Central memory CD8-positive, alpha-beta T cell (primary cell): Measurements from ENCODE around the gene EMC9.
A peak's percentile ranks its signal among the peaks of the same experiment; 100 is the strongest.

Experiments
- ATAC-seq: fragments of 150-1000 bp; cut with Tn5 transposase; replicated peaks from 2 replicates; pipeline ENCODE4 v1.10.0; 2022; ENCODE audit warnings: mild to moderate bottlenecking, moderate FRiP score, moderate number of reproducible peaks; ENCODE audit not compliant: poor library complexity, severe bottlenecking; ENCODE audit errors: extremely low read depth
- DNase-seq, 2 donors: peaks; one replicate each; pipeline ENCODE4 v3.0.0; 2021; ENCODE audit warnings: low spot score in 2 of 2
- H3K27ac Mint-ChIP-seq: one replicate; pipeline ENCODE4 v1.8.0; 2022; ENCODE audit warnings: low read depth, mild to moderate bottlenecking, moderate library complexity, mixed read lengths
- H3K27me3 Mint-ChIP-seq: one replicate; pipeline ENCODE4 v1.8.0; 2022; ENCODE audit warnings: mixed read lengths
- H3K36me3 Mint-ChIP-seq: one replicate; pipeline ENCODE4 v1.8.0; 2022; ENCODE audit warnings: mild to moderate bottlenecking, moderate library complexity, mixed read lengths; ENCODE audit not compliant: insufficient read depth
- H3K4me1 Mint-ChIP-seq: one replicate; pipeline ENCODE4 v1.8.0; 2022; ENCODE audit warnings: mixed read lengths
- H3K4me3 Mint-ChIP-seq: one replicate; pipeline ENCODE4 v1.8.0; 2022; ENCODE audit warnings: mild to moderate bottlenecking, moderate library complexity, mixed read lengths
- H3K9me3 Mint-ChIP-seq: one replicate; pipeline ENCODE4 v1.8.0; 2022; ENCODE audit warnings: mixed read lengths

EMC9 gene

GRCh38 chr14:24143511-24143910 is 2.1 kb upstream of the EMC9 start:
- Mint-ChIP-seq H3K36me3 (peaks cover 22% of the 10 kb centered on the region), H3K4me1 (peaks cover 57% of the 10 kb centered on the region), H3K27ac (no peak overlapping the region), H3K4me3 (peak overlapping the region; percentile 4), H3K27me3 (no peaks in the 10 kb centered on the region), H3K9me3 (no peaks in the 10 kb centered on the region)
- no peak for ATAC-seq
- DNase-seq, result no peak

- H3K36me3 Mint-ChIP-seq, result peaks cover 17% of the 10 kb centered on the region
- DNase-seq (no peak), ATAC-seq (no peak)
- peaks cover 50% of the 10 kb centered on the region for H3K4me1 Mint-ChIP-seq
- peak overlapping the region; percentile 24 for H3K27ac Mint-ChIP-seq
- peak overlapping the region; percentile 73 for H3K4me3 Mint-ChIP-seq
- H3K9me3 Mint-ChIP-seq, result no peaks in the 10 kb centered on the region
- H3K27me3 Mint-ChIP-seq, result no peaks in the 10 kb centered on the region
Observed at GRCh38 chr14:24139272-24139934, 2.0 kb downstream of the EMC9 start.

- H3K4me3 Mint-ChIP-seq, result peak overlapping the region; percentile 73
- no peaks in the 10 kb centered on the region for H3K27me3 Mint-ChIP-seq
- ATAC-seq (no peak), DNase-seq (no peak)
- peaks cover 45% of the 10 kb centered on the region for H3K4me1 Mint-ChIP-seq
- peaks cover 17% of the 10 kb centered on the region for H3K36me3 Mint-ChIP-seq
- no peaks in the 10 kb centered on the region for H3K9me3 Mint-ChIP-seq
- peak overlapping the region; percentile 24 for H3K27ac Mint-ChIP-seq
Observed at GRCh38 chr14:24138396-24139271, 2.8 kb downstream of the EMC9 start.

GRCh38 chr14:24137529-24138395 is 3.6 kb downstream of the EMC9 start:
- no peak for DNase-seq
- Mint-ChIP-seq H3K36me3 (peaks cover 17% of the 10 kb centered on the region), H3K4me3 (peak overlapping the region; percentile 90)

GRCh38 chr14:24136684-24137528 is 4.5 kb downstream of the EMC9 start:
- DNase-seq, result no peak
- peaks cover 15% of the 10 kb centered on the region for H3K36me3 Mint-ChIP-seq
- peak overlapping the region; percentile 79 for H3K27ac Mint-ChIP-seq
- no peaks in the 10 kb centered on the region for H3K9me3 Mint-ChIP-seq
- peak overlapping the region; percentile 90 for H3K4me3 Mint-ChIP-seq
- no peaks in the 10 kb centered on the region for H3K27me3 Mint-ChIP-seq
- peaks cover 48% of the 10 kb centered on the region for H3K4me1 Mint-ChIP-seq
- ATAC-seq, result no peak

More at GRCh38 chr14:24137529-24138395, 3.6 kb downstream of the EMC9 start:
- Mint-ChIP-seq H3K9me3 (no peaks in the 10 kb centered on the region), H3K27ac (no peak overlapping the region), H3K27me3 (no peaks in the 10 kb centered on the region), H3K4me1 (peaks cover 42% of the 10 kb centered on the region)
- no peak for ATAC-seq

GRCh38 chr14:24135834-24136683 is 5.3 kb downstream of the EMC9 start, which contains the start of gene PSME1:
PSME1 (plus strand) TSS chr14:24136194; CDS start chr14:24136263, 69 bp downstream.
- Mint-ChIP-seq H3K27ac (peak within 1 kb of the TSS; percentile 89), H3K27me3 (no peaks in the 10 kb centered on the region), H3K4me1 (peaks cover 51% of the 10 kb centered on the region)

GRCh38 chr14:24135584-24135833 is 5.9 kb downstream of the EMC9 start:
- no peaks in the 10 kb centered on the region for H3K27me3 Mint-ChIP-seq
- ATAC-seq (no peak), DNase-seq (no peak)
- H3K27ac Mint-ChIP-seq, result peak overlapping the region; percentile 89
- peaks cover 12% of the 10 kb centered on the region for H3K36me3 Mint-ChIP-seq
- peak overlapping the region; percentile 90 for H3K4me3 Mint-ChIP-seq
- H3K4me1 Mint-ChIP-seq, result peaks cover 51% of the 10 kb centered on the region
- H3K9me3 Mint-ChIP-seq, result no peaks in the 10 kb centered on the region

More at GRCh38 chr14:24135834-24136683, 5.3 kb downstream of the EMC9 start, which contains the start of gene PSME1:
- peak within 1 kb of the TSS; percentile 90 for H3K4me3 Mint-ChIP-seq
- H3K36me3 Mint-ChIP-seq, result peaks cover 12% of the 10 kb centered on the region
- H3K9me3 Mint-ChIP-seq, result no peaks in the 10 kb centered on the region
- ATAC-seq (peak; percentile 93), DNase-seq (peak; percentile 92 to 93)

GRCh38 chr14:24133735-24134134 is 7.7 kb downstream of the EMC9 start:
- peaks cover 41% of the 10 kb centered on the region for H3K4me1 Mint-ChIP-seq
- no peak for ATAC-seq
- no peak overlapping the region for H3K27ac Mint-ChIP-seq
- no peak overlapping the region for H3K4me3 Mint-ChIP-seq
- no peaks in the 10 kb centered on the region for H3K9me3 Mint-ChIP-seq
- no peak for DNase-seq
- H3K36me3 Mint-ChIP-seq, result peaks cover 13% of the 10 kb centered on the region
- H3K27me3 Mint-ChIP-seq, result no peaks in the 10 kb centered on the region

GRCh38 chr14:24132976-24133375 is 8.4 kb downstream of the EMC9 start:
- Mint-ChIP-seq H3K27ac (no peak overlapping the region), H3K27me3 (no peaks in the 10 kb centered on the region), H3K36me3 (peaks cover 10% of the 10 kb centered on the region), H3K4me3 (no peak overlapping the region), H3K4me1 (peaks cover 38% of the 10 kb centered on the region), H3K9me3 (no peaks in the 10 kb centered on the region)
- DNase-seq (no peak), ATAC-seq (no peak)

GRCh38 chr14:24132061-24132685 is 9.2 kb downstream of the EMC9 start:
- ATAC-seq, result no peak
- peaks cover 9% of the 10 kb centered on the region for H3K36me3 Mint-ChIP-seq
- H3K27me3 Mint-ChIP-seq, result no peaks in the 10 kb centered on the region
- no peaks in the 10 kb centered on the region for H3K9me3 Mint-ChIP-seq
- peaks cover 32% of the 10 kb centered on the region for H3K4me1 Mint-ChIP-seq
- H3K4me3 Mint-ChIP-seq, result peak overlapping the region; percentile 41
- no peak for DNase-seq
- H3K27ac Mint-ChIP-seq, result no peak overlapping the region

GRCh38 chr14:24131549-24131966 is 9.8 kb downstream of the EMC9 start:
- no peak for ATAC-seq
- H3K27me3 Mint-ChIP-seq, result no peaks in the 10 kb centered on the region
- no peak overlapping the region for H3K4me3 Mint-ChIP-seq
- H3K9me3 Mint-ChIP-seq, result no peaks in the 10 kb centered on the region
- no peak for DNase-seq
- H3K36me3 Mint-ChIP-seq, result peaks cover 3% of the 10 kb centered on the region
- no peak overlapping the region for H3K27ac Mint-ChIP-seq
- peaks cover 26% of the 10 kb centered on the region for H3K4me1 Mint-ChIP-seq
